Thyroid gland (tissue), 4 donors: Measurements from ENCODE around the gene DNAAF9. TPM values are rescaled to one million over a fixed set of nuclear protein-coding genes. Genes with fewer than 3 reads are reported as not detected.

ENCODE experiments used
- DNase-seq, 2 donors: peaks; one replicate each; pipeline ENCODE4 v3.0.0-alpha.2; 2019
- H3K27ac ChIP-seq, 3 donors: fragments of 200-600 bp; sonication (generic); 1 replicate in 2 of 3; 2 replicates in 1 of 3; pipeline ENCODE4 v1.5.1; 2016 to 2019; ENCODE audit warnings: mild to moderate bottlenecking in 1 of 3, moderate library complexity in 1 of 3
- H3K27me3 ChIP-seq: fragments of 200-600 bp; sonication (generic); one replicate; pipeline ENCODE4 v1.5.1; 2019
- H3K36me3 ChIP-seq, 2 donors: fragments of 200-600 bp; sonication (generic); one replicate each; pipeline ENCODE4 v1.5.1; 2016 to 2019
- H3K4me1 ChIP-seq, 2 donors: fragments of 200-600 bp; sonication (generic); one replicate each; pipeline ENCODE4 v1.5.1; 2017 to 2019
- H3K4me3 ChIP-seq, 3 donors: fragments of 200-600 bp; sonication (generic); replicated peaks in 1 of 3; 1 replicate in 2 of 3; 2 replicates in 1 of 3; pipeline ENCODE4 v1.5.1; 2016; ENCODE audit warnings: mild to moderate bottlenecking in 1 of 3
- H3K9me3 ChIP-seq: fragments of 200-600 bp; sonication (generic); one replicate; pipeline ENCODE4 v1.5.1; 2017
- POLR2A ChIP-seq, 2 donors: fragments of 450-650 bp; IDR thresholded peaks; one replicate each; pipeline ENCODE4 v1.6.1; 2017; ENCODE audit warnings: antibody characterized with exemption in 2 of 2, mild to moderate bottlenecking in 2 of 2, moderate library complexity in 1 of 2
- WGBS, 2 donors: methylation state at CpG; one replicate each; pipeline ENCODE4 v1.1.5; 2017; 5-methylcytosine and 5-hydroxymethylcytosine counted together
- intact Hi-C: fragments of 100-400 bp; cut with DNase I; formaldehyde crosslinking; loops from one replicate; pipeline ENCODE4 v1.15.1; 2023
- total RNA-seq, 4 donors: library from RNA; depleted of rRNA; stranded (reverse); fragments of >200 nt; gene quantifications; one replicate each; pipeline ENCODE4 v1.2.3, GENCODE V29; 2016
- TF ChIP-seq, protein P1 (sequence below), 6 experiments: fragments of 200-600 bp in 3 of 6; fragments of 450-650 bp in 3 of 6; sonication (generic) in 3 of 6; IDR thresholded peaks; one replicate each; pipeline ENCODE4 v1.5.1; 2016 to 2019; ENCODE audit warnings: antibody characterized with exemption in 6 of 6, mild to moderate bottlenecking in 2 of 6, inconsistent platforms in 1 of 6, moderate library complexity in 1 of 6

The DNAAF9 gene
- total RNA-seq, 4 donors from 2014 or later = 18.0 to 29.8 (median 22.5) TPM

DNA sequence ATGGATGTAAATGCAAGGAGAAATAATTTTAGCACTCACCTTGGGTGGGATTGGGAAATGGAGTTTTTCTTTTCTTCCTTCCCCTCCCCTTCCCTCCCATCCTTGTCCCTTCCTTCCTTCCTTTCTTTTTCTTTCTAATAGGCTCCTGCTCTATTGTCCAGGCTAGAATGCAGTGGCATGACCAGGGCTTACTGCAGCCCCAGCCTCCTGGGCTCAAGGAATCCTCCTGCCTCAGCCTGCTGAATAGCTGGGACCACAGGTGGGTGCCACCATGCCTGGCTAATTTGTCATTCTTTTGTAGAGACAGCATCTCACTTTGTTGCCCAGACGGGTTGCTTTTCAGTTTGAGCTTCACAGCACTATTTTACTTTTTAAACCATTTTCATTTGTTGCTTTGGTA, 41.9 kb upstream of the DNAAF9 start:
- H3K27ac ChIP-seq = no peak overlapping the region
- H3K27me3 ChIP-seq = no peaks in the 10 kb centered on the region
- no peaks in the 10 kb centered on the region for H3K9me3 ChIP-seq
- 83 to 85% methylated on average over 1 of the region's 1 CpG for WGBS, 2 donors
- no peaks in the 10 kb centered on the region for H3K4me1 ChIP-seq
- no peak for DNase-seq
- TF ChIP-seq, protein P1, sequence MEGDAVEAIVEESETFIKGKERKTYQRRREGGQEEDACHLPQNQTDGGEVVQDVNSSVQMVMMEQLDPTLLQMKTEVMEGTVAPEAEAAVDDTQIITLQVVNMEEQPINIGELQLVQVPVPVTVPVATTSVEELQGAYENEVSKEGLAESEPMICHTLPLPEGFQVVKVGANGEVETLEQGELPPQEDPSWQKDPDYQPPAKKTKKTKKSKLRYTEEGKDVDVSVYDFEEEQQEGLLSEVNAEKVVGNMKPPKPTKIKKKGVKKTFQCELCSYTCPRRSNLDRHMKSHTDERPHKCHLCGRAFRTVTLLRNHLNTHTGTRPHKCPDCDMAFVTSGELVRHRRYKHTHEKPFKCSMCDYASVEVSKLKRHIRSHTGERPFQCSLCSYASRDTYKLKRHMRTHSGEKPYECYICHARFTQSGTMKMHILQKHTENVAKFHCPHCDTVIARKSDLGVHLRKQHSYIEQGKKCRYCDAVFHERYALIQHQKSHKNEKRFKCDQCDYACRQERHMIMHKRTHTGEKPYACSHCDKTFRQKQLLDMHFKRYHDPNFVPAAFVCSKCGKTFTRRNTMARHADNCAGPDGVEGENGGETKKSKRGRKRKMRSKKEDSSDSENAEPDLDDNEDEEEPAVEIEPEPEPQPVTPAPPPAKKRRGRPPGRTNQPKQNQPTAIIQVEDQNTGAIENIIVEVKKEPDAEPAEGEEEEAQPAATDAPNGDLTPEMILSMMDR (IDR thresholded peaks at IDR 0.05) = no peak
- TF ChIP-seq POLR2A (IDR thresholded peaks at IDR 0.05) = no peak
- intact Hi-C loops = no loop called here
- no peaks in the 10 kb centered on the region for H3K36me3 ChIP-seq
- no peak overlapping the region for H3K4me3 ChIP-seq

DNA sequence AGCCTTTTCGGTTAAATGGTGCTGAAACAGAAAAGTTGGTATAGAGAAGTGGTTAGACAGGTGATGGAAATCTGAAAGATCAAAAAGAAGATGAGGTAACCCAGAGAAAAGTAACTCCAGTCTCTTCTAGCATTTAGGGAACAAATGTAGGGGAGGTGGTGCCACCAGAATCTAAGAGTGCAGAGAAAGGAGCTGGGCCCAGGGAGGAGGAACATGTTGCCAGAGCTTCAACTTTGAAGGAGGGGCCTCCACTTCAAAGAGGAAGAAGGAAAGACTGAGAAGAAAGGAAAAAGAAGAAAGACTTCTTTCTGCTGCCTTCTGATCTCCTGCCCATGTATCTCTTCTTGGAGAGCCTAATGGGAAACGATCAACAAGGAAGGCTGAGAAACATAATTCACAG, 39.9 kb upstream of the DNAAF9 start:
- Histone ChIP-seq H3K4me1 (no peaks in the 10 kb centered on the region), H3K27me3 (no peaks in the 10 kb centered on the region), H3K9me3 (no peaks in the 10 kb centered on the region), H3K27ac (no peak overlapping the region), H3K4me3 (no peak overlapping the region), H3K36me3 (no peaks in the 10 kb centered on the region)
- no peak for DNase-seq
- WGBS, 2 donors = 83 to 93% methylated on average over 2 of the region's 2 CpGs
- TF ChIP-seq, protein P1 (IDR thresholded peaks at IDR 0.05) = no peak
- TF ChIP-seq POLR2A (IDR thresholded peaks at IDR 0.05) = no peak
- intact Hi-C loops = no loop called here

DNA sequence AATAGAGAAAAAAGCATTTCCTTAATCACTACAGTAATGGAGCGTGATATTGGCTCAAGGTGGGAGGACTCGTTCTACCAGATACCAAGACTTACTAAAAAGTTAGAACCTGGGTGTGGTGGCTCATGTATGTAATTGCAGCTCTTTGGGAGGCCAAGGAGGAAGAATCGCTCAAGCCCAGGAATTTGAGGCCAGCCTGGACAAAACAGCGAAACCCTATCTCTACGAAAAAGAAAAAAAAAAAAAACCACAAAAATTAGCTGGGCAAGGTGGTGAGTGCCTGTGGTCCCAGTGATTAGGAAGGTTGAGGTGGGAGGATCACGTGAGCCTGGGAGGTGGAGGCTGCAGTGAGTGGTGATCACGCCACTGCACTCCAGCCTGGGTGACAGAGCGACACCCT, 39.3 kb upstream of the DNAAF9 start:
- Histone ChIP-seq H3K27ac (no peak overlapping the region), H3K9me3 (no peaks in the 10 kb centered on the region), H3K4me3 (no peak overlapping the region), H3K36me3 (no peaks in the 10 kb centered on the region), H3K4me1 (no peaks in the 10 kb centered on the region), H3K27me3 (no peaks in the 10 kb centered on the region)
- DNase-seq = no peak
- 94 to 96% methylated on average over 8 of the region's 8 CpGs for WGBS, 2 donors
- TF ChIP-seq POLR2A (IDR thresholded peaks at IDR 0.05) = no peak
- TF ChIP-seq, protein P1 (IDR thresholded peaks at IDR 0.05) = no peak
- intact Hi-C loops = no loop called here

DNA sequence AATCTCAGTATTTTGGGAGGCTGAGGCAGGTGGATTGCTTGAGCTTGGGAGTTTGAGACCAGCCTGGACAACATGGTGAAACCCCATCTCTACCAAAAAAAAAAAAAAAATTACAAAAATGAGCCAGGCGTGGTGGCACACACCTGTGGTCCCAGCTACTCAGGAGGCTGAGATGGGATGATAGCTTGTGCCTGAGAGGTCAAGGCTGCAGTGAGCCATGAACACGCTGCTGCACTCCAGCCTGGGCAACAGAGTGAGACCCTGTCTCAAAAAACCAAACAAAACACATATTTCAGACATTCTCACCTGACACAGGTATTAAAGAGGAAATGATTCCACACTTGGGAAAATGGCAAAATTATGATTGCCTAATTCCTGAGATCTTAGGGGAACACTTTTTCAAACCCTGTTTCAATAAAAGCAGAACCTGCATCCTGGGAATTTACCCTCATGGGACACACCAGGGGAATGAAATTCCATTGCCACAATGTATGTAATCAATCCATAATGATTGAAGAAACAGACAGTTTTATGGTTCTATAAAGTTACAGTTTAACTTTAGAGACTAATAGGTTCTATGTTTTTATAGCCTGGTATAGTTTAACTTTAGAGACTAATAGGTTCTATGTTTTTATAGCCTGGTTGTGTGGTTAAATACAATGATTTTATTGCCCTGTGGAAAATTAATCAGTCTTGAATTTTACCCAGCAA, 29.6 kb upstream of the DNAAF9 start:
- 87 to 100% methylated on average over 2 of the region's 2 CpGs for WGBS, 2 donors
- Histone ChIP-seq H3K4me1 (no peaks in the 10 kb centered on the region), H3K36me3 (no peaks in the 10 kb centered on the region), H3K27me3 (no peaks in the 10 kb centered on the region), H3K9me3 (no peaks in the 10 kb centered on the region), H3K4me3 (no peak overlapping the region), H3K27ac (no peak overlapping the region)
- no peak for DNase-seq
- TF ChIP-seq, protein P1 (IDR thresholded peaks at IDR 0.05) = no peak
- no peak for TF ChIP-seq POLR2A (IDR thresholded peaks at IDR 0.05)
- intact Hi-C loops = no loop called here

DNA sequence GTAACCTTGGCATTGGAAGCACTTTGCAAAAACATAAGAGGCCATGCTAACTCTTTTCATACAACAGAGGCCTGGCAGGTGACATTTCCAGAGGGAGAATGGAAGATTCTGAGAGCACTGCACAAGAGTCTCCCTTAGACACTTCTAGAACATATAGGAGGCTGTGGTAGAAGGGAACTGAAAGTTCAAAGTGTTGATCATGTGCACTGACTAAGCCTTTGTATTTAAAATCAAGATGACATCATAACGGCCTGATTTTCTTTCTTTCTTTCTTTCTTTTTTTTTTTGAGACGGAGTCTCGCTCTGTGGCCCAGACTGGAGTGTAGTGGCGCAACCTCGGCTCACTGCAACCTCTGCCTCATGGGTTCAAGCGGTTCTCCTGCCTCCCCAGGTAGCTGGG, 26.8 kb upstream of the DNAAF9 start:
- no peak for DNase-seq
- intact Hi-C loops = no loop called here
- H3K4me3 ChIP-seq = no peak overlapping the region
- WGBS, 2 donors = 91 to 92% methylated on average over 6 of the region's 6 CpGs
- H3K36me3 ChIP-seq = no peaks in the 10 kb centered on the region
- H3K9me3 ChIP-seq = no peaks in the 10 kb centered on the region
- no peak overlapping the region for H3K27ac ChIP-seq
- H3K27me3 ChIP-seq = no peaks in the 10 kb centered on the region
- no peak for TF ChIP-seq POLR2A (IDR thresholded peaks at IDR 0.05)
- TF ChIP-seq, protein P1 (IDR thresholded peaks at IDR 0.05) = no peak
- no peaks in the 10 kb centered on the region for H3K4me1 ChIP-seq
